NCI-H2227 (cell line): ENCODE measurements around the gene CRYBG1.

Experiments used
- DNase-seq: peaks from one replicate; lab custom pipeline; 2025; ENCODE audit not compliant: unreplicated experiment; lab: John Stamatoyannopoulos, UW

Gene CRYBG1

DNA sequence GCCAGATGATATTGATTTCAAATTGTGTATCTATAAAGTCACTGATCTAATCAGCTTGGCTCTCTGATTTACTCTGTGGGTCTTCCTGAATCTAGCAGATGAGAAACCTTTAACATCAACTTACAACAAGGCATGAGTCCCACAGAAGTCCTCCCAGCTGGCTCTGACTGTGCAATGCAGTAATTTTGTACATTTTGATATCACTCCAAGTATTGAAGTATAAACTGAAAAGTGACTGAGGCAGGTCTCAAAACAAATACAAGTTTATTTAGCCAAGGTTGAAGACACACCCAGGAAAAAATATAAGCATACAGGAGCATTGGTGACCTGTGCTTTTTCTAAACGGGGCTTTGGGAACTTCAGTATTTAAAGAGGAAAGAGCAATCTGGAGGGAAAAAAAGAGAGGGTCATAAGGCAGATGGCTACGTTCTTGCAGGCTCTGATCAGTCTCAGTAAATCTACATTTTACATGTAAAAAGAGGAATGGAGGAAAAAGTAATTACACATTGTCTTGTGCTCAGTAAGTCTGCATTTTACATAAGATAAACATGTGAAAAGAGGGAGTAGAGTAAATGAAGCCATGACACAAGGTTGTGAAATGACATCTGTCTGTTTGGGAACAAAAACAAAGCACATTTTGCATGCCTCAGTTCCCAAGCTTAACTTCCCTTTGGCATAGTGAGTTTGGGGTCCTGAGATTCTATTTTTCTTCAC is 59.5 kb downstream of the CRYBG1 start:
- DNase-seq, result no peak

DNA sequence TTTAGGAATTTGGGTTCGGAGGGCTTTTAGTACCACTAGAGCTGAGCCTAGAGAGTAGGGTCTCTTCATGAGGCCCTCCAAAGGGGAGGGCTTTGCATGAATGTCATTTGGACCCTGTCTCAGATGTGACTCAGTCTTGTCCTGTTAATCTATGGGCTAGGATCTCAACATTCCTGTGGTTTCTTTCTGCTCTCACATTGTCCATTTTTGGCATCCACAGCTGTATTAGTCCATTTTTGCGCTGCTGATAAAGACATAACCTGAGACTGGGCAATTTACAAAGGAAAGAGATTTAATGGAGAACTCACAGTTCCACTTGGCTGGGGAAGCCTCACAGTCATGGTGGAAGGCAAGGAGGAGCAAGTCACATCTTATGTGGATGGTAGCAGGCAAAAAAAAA is 61.0 kb downstream of the CRYBG1 start:
- no peak for DNase-seq

- DNase-seq, result no peak
These were observed 62.0 kb downstream of the CRYBG1 start for GRCh38 chr6:106422534-106422933.

DNA sequence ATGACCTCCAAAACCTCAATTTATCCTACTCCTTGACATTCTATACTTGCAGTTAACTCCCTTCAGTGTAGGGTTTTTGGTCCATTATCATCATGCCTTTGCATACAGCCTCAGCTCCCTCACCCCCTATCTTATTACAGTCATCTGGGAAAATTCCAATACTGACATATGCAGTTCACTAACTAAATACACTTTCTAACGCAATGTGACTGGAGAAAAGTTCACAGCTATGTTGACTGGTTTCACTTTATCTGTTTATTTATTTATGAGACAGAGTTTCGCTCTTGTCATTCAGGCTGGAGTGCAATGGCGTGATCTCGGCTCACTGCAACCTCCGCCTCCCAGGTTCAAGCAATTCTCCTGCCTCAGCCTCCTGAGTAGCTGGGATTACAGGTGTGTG is 64.9 kb downstream of the CRYBG1 start:
- no peak for DNase-seq

DNA sequence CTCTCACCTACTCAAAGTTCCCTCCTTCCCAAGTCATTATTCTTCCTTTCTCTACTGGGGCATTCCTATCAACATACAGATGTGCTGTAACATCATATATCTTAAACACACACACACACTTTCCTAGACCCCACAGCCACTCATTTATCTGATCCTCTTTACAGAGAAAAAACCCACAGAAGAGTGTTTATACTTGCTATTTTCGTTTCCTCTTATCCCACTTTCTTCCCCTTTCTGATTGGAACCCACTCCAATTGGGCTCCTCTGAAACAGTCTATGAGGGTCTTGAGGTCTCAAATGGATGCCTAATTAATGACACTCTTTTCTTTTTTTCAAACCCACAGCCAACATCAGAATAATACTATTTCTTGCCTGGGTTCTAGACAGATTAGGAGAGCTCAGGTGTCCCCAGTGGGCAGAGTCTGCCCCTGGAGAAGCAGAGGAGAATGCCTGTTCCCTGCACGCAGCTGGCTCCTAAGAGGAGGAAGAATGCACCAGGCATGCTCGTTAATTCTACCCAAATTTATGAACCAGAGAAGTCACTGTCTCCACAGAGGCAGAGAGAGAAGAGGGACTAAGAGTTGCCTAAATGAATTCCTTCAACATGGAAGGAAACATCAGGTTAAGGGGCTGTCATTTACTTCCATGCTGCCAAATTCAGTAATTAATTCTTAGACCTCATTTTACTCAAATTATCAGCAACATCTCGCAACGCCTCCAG is 65.9 kb downstream of the CRYBG1 start:
- DNase-seq, result no peak

DNA sequence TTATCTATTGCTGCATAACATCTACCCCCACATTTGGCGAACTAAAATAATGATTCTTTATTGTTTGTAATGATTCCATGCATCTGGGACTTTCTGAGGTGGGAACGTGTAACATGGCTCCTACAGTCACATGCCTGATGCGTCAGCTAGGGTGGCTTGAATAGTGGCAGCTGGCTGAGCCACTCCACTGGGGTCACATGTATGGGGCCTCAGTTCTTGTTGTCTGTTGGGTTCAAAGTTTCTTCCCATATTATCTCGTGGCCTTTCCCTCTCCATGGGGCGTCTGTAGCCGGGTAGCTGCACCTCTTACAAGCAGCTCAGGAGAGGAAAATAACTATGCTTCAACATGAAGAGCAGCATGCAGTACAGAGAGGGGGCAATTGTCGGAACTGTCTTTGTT is 69.9 kb downstream of the CRYBG1 start:
- no peak for DNase-seq

DNA sequence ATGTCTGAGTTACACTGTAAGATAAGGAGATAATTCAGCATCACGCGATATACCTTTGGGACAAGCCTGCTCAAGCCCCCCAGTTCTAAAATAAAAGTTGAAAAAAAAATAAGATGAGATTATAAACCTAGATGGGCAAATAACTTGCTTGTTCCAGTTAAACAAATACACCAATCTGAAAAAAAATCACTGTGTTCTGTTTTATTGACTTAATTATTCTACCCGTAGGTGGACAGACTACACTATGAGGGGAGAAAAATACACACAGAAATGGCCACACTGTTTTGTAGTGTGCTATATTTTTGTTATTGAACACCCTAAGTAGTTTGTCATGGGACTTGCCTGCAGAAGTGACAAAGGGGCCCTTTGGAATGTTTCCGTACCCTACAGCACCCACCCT is 70.9 kb downstream of the CRYBG1 start:
- DNase-seq, result no peak

- DNase-seq, result no peak
These were observed 71.5 kb downstream of the CRYBG1 start for GRCh38 chr6:106431972-106432371.

DNA sequence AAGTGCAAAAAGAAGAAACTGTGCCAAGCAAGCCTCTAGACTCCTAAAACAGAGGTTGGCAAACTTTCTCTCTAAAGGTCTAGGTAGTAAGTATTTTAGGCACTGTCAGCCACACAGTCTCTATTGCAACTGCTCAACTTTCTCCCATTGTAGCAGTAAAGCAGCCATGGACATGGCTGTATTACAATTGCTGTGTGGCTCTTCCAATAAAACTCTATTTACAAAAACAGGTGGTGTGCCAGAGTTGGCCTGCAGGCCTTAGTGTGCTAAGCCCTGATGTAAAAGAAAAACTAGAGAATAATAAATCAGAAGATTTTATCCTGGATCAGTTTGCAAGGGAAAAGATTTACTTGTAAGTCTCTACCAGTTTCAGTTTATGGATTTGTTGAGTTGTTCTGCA is 74.0 kb downstream of the CRYBG1 start:
- no peak for DNase-seq

DNA sequence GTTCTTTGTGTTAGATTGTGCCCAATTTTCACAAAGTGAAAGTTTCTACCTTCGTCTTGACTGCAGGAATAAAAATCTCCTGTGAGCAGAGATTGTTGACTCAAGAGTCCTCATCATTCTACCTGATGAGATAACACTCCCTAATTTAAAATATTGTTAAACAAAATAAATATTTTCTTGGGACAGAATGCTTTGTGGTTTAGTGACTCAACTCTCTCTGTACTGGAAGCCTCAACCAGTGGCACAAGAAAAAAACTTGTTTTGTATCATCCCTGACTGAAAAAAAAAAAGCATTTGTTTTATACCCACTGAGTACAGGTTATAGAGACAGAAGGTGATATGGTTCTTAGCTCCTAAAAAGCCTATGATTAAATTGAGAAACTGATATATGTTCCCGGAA is 78.9 kb downstream of the CRYBG1 start:
- no peak for DNase-seq

GRCh38 chr6:106440546-106440945 is 80.0 kb downstream of the CRYBG1 start:
- DNase-seq, result no peak

DNA sequence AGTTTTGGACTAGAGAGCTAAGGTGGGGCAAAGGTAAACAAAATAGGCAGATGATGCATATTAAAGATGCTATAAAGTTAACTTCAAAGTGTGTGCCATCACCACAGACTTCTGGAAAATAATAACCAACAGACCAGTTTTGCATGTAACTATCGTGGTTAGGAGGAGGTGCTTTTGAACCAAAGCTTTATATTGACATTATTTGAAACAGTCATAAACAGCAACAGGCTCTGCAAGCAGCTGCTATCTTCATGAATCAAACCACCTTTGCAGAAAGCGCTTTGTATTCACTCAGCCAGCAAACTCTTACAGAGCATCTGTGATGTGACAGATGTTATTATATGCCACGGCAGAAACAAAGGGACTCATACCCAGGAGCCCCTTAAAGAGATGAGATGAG is 81.9 kb downstream of the CRYBG1 start:
- peak; percentile 2 for DNase-seq

- DNase-seq, result peak; percentile 62
These were observed 84.4 kb downstream of the CRYBG1 start for GRCh38 chr6:106444777-106445507.

- no peak for DNase-seq
These were observed 85.0 kb downstream of the CRYBG1 start for GRCh38 chr6:106445508-106445878.

DNA sequence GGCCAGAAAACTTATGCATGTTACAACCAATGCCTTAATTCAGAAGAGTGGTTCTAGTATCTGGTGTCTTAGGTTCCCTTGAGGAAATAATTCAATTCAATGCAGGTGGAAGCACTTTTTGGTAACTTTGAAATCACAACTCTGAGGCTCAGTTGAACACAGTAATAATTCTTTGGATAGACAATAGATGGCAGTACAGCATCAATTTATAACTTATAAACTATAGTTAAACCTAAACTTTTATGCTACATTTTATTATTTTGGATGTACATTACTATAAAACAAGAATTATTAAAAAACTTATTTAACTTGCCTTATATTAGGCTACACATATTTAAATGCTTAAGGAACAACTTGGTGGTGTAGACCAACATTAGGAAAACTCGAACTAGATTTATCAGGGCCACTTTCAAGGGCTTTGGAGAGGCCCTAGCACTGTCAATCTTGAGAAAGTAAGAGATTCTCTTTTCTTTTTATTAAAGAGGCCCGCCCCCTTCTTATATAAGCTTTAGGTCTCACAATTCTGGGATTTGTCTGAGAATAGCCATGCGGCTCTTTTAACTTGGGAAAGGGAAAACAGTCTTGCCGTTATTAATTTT is 85.9 kb downstream of the CRYBG1 start:
- DNase-seq, result no peak

- DNase-seq, result no peak
These were observed 86.5 kb downstream of the CRYBG1 start for GRCh38 chr6:106446983-106447382.

GRCh38 chr6:106448000-106448426 is 87.5 kb downstream of the CRYBG1 start:
- no peak for DNase-seq

- DNase-seq, result no peak
These were observed 90.1 kb downstream of the CRYBG1 start for GRCh38 chr6:106450653-106451052.

- DNase-seq, result no peak
These were observed 90.9 kb downstream of the CRYBG1 start for GRCh38 chr6:106451439-106451838.

GRCh38 chr6:106452628-106453027 is 92.1 kb downstream of the CRYBG1 start:
- DNase-seq, result no peak

DNA sequence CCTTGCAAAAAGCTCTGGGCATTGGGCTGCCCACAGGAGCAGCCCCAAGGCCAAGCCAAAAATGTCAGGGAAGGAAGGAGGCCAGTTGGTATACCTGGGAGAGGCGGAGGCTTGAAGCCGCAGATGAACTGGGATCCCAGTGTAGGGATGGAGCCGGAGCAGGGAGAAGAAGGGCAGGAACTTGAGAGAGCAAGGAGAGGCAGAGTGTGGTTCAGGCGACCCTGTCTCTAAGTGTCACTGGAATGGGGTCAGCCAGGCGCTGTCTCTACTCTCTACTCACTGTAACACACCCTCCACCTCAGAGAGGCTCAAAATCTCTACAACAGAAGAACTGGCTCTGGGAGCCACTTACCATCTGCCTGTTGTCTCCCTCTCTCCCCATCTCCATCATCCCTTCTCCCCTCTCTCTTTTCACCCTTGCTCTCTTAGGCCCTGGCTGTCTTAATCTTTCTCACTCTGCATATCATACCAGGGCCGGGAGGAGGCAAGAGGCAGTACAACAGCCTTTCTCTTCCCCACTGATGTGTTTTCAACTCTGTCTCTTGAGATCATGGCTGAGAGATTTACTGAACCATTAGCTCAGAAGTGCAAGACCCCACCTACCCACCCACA is 93.3 kb downstream of the CRYBG1 start:
- DNase-seq, result no peak
